Measurements from ENCODE around the gene PQBP1.

- TF ChIP-seq EZH2 (IDR thresholded peaks at IDR 0.05; ENCODE audit: borderline replicate concordance) (no peak), CTCF (IDR thresholded peaks at IDR 0.05; ENCODE audit: poor library complexity) (no peak)
These were observed 12.1 kb downstream of the PQBP1 start for GRCh38 chrX:48909703-48910294.
